GM12864 (cell line): ENCODE measurements around the gene OR1N1.

Experiments used
- DNase-seq: peaks from one replicate; pipeline ENCODE4 v3.0.0-alpha.2; 2011; ENCODE audit warnings: low read depth
- H3K4me3 ChIP-seq: 2 replicates; pipeline ENCODE4 v1.5.1; 2011; ENCODE audit warnings: mild to moderate bottlenecking, low read depth, low read length, control low read depth
- TF ChIP-seq, protein P1 (sequence below): IDR thresholded peaks from 2 replicates; pipeline ENCODE4 v1.5.1; 2011; ENCODE audit warnings: low read depth, mild to moderate bottlenecking, moderate library complexity, low read length, control low read depth, inconsistent platforms; ENCODE audit errors: missing control alignments

Gene OR1N1, protein sequence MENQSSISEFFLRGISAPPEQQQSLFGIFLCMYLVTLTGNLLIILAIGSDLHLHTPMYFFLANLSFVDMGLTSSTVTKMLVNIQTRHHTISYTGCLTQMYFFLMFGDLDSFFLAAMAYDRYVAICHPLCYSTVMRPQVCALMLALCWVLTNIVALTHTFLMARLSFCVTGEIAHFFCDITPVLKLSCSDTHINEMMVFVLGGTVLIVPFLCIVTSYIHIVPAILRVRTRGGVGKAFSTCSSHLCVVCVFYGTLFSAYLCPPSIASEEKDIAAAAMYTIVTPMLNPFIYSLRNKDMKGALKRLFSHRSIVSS

DNA sequence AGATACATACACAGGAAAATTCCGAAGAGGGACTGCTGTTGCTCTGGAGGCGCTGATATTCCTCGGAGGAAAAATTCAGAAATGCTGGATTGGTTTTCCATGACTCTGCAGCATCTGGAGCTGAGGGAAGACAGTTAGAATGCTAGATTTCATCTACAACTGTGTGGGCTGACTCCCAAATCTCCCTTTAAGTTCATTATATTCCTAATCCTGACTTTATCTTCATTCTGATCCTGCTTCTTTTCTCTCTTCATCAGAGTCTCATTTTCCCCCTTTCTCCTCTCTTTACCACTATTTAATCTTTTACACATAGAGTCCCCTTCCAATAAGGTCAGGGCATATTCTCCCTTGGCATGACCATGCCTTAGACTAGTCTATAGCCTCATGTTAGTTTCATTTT is at the start of gene OR1N1:
Gene OR1N1 (minus strand): TSS at position 101 of the 400 bp plus-strand sequence. CDS start 0 bp downstream, at position 101.
- DNase-seq: no peak
- TF ChIP-seq, protein P1, sequence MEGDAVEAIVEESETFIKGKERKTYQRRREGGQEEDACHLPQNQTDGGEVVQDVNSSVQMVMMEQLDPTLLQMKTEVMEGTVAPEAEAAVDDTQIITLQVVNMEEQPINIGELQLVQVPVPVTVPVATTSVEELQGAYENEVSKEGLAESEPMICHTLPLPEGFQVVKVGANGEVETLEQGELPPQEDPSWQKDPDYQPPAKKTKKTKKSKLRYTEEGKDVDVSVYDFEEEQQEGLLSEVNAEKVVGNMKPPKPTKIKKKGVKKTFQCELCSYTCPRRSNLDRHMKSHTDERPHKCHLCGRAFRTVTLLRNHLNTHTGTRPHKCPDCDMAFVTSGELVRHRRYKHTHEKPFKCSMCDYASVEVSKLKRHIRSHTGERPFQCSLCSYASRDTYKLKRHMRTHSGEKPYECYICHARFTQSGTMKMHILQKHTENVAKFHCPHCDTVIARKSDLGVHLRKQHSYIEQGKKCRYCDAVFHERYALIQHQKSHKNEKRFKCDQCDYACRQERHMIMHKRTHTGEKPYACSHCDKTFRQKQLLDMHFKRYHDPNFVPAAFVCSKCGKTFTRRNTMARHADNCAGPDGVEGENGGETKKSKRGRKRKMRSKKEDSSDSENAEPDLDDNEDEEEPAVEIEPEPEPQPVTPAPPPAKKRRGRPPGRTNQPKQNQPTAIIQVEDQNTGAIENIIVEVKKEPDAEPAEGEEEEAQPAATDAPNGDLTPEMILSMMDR: no peak
- H3K4me3 ChIP-seq: no peak within 1 kb of the TSS

DNA sequence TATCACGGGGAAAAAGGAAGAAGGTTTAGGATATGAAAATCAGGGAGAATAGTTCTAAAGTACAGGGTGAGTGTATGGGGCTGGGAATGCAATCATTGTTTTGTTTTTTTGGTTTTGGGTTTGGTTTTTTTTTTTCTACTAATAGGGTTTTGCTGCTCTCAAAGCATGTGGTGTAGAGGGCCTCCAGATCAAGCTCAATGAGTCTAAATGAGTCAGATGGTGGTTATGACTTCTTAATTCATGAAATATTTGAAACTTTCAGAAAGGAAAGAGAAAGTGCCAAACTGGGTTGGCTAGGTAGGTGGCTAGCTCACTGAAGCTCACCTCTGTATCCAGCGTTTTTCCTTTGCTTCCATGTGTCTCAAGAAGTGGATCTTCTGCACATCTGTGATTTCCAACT is 45.4 kb upstream of the OR1N1 start:
- TF ChIP-seq, protein P1: no peak
- H3K4me3 ChIP-seq: no peak overlapping the region
- DNase-seq: no peak

DNA sequence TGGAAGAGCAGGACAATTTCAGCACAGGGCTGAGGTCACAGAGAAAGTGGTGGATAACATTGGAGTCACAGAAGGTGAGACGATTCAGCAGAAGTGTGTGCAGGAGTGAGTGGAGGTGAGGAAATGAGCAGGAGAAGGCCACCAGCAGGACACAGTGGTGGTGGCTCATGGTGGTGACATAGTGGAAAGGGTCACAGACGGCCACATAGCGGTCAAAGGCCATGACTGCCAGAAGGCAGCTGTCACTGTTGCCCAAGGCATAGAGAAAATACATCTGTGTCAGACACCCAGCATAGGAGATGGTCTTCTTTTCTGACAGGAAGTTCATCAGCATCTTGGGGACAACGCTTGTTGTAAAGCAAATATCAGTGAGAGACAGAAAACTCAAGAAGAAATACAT is 40.8 kb upstream of the OR1N1 start:
- no peak overlapping the region for H3K4me3 ChIP-seq
- TF ChIP-seq, protein P1: no peak
- DNase-seq: no peak

DNA sequence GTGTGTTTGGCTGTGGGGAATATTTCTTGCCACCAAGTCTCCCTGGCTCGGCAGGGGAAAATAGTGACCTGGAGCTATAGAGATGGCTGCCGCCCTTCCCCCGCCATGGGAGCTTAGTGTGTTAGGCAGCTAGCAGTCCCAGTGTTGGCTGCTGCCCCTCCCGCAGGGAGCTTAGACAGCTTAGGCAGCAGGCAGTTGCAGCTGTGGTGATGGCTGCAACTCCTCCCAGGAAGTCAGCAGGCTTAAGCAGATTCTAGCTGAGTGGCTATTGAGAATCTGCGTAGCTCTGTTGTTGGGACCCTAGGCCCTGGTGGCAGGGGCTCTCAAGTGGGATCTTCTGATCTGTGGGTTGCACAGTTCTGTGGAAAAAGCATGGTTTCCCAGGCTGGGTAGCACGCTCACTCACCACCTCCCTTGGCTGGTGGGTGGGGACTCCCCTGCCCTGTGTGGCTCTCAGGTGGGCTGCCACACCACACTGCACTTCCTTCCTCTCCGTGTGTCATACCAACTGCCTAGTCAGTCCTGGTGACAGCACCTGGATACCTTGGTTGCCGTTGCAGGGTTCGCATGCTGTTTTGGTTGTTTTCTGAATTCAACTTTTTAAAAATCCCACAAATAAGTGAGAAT is 35.2 kb upstream of the OR1N1 start:
- TF ChIP-seq, protein P1: no peak
- H3K4me3 ChIP-seq: no peak overlapping the region
- no peak for DNase-seq

DNA sequence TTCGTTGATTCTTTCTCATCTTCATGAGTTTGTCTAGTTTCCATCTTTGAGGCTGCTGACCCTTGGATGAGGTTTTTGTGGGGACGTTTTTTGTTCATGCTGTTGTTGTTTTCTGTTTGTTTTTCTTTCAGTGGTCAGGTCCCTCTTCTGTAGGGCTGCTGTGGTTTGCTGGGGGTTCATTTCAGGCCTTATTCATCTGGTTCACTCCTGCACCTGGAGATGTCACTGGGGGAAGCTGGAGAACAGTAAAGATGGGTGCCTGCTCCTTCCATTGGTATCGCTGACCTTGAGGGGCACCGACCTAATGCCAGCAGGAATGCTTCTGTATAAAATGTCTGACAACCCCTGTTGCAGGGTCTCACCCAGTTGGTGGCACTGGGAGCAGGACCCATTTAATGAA is 34.4 kb upstream of the OR1N1 start:
- no peak overlapping the region for H3K4me3 ChIP-seq
- TF ChIP-seq, protein P1: no peak
- DNase-seq: no peak

DNA sequence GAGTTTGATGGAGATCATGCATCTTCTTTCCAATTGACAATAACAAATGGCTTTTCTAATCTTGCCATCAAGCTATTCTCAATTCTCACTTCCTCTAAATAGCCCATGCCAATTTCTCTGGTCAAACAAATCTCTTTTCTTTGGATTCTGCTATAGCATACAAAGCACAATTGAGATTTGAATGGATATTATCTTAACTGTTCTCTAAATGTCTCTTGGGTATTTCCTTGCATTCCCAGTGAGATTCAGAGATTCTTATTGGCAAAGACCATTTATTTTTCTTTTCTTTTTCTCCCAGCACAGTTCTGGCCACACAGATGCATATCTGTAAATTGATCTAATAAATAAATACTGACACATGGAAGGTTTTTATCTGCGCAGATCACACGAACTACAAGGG is 25.7 kb upstream of the OR1N1 start, which contains the start of gene OR1N2:
Gene OR1N2 (plus strand): TSS at position 301 of the 400 bp plus-strand sequence. CDS start 100 bp downstream, outside the sequence.
- TF ChIP-seq, protein P1: no peak
- no peak for DNase-seq
- H3K4me3 ChIP-seq: no peak within 1 kb of the TSS
